ENCODE results near the gene CLCA1. TPM values are rescaled to one million over a fixed set of nuclear protein-coding genes. Genes with fewer than 3 reads are reported as not detected.

The CLCA1 gene
- total RNA-seq (2022; extraction: Qiagen RNA extraction; ENCODE audit: low read depth) = not detected in 5 replicates

GRCh38 chr1:86468501-86468977 lies at the start of gene CLCA1:
CLCA1 (plus strand) TSS chr1:86468927; CDS start chr1:86468972, 45 bp downstream.

GRCh38 chr1:86423873-86424272 lies 44.9 kb upstream of the CLCA1 start, which contains the start of gene CLCA2:
CLCA2 (plus strand) TSS chr1:86424171; CDS start chr1:86424248, 77 bp downstream.

GRCh38 chr1:86546787-86547221 lies 78.1 kb downstream of the CLCA1 start, which contains the start of gene CLCA4:
CLCA4 (plus strand) TSS chr1:86547078; CDS start chr1:86547120, 42 bp downstream.

Other genes starting within 250 kb of the CLCA1 start
- gene ODF2L, start 72.6 kb upstream of the CLCA1 start, total RNA-seq (2022; extraction: Qiagen RNA extraction; ENCODE audit: low read depth) = 7.6 to 12.8 TPM (median 8.2 TPM) in 5 replicates
- not detected in 5 replicates for gene CLCA2, start 44.8 kb upstream of the CLCA1 start, total RNA-seq (2022; extraction: Qiagen RNA extraction; ENCODE audit: low read depth)
- gene CLCA4, start 78.2 kb downstream of the CLCA1 start, total RNA-seq (2022; extraction: Qiagen RNA extraction; ENCODE audit: low read depth) = not detected in 5 replicates
- gene SH3GLB1, start 235.6 kb downstream of the CLCA1 start, total RNA-seq (2022; extraction: Qiagen RNA extraction; ENCODE audit: low read depth) = 30.1 to 40.0 TPM (median 37.3 TPM) in 5 replicates

All from A549 treated with GW870086 at 1 μM for 4 hours (cell line).